GM12801 (cell line): Measurements from ENCODE around the gene ALB.

Experiments used
- CTCF ChIP-seq: IDR thresholded peaks from one replicate; pipeline ENCODE4 v1.5.1; 2011; ENCODE audit warnings: control low read depth; ENCODE audit not compliant: insufficient read length; ENCODE audit errors: extremely low read depth

Gene ALB

GRCh38 chr4:73440653-73441052, 36.6 kb downstream of the ALB start:
- no peak for TF ChIP-seq CTCF

GRCh38 chr4:73442275-73442674, 38.2 kb downstream of the ALB start:
- no peak for TF ChIP-seq CTCF

- no peak for TF ChIP-seq CTCF
Measured at GRCh38 chr4:73443224-73443623, 39.1 kb downstream of the ALB start.

- TF ChIP-seq CTCF, result no peak
Measured at GRCh38 chr4:73445383-73446335, 41.6 kb downstream of the ALB start.

GRCh38 chr4:73446336-73446938, 42.4 kb downstream of the ALB start:
- TF ChIP-seq CTCF, result peak; percentile 36

GRCh38 chr4:73447671-73448070, 43.6 kb downstream of the ALB start:
- no peak for TF ChIP-seq CTCF

GRCh38 chr4:73448448-73449203, 44.5 kb downstream of the ALB start:
- TF ChIP-seq CTCF, result no peak
